GM21526 (cell line): ENCODE data around the gene CRYBG3.

Source experiments
- ATAC-seq: cut with Tn5 transposase; IDR thresholded peaks from one replicate; pipeline ENCODE4 v1.9.1; 2021; ENCODE audit warnings: moderate library complexity; ENCODE audit not compliant: unreplicated experiment, low FRiP score

Gene CRYBG3

GRCh38 chr3:97939401-97939800 lies 117.6 kb downstream of the CRYBG3 start:
- ATAC-seq = no peak

GRCh38 chr3:97940034-97940433 lies 118.2 kb downstream of the CRYBG3 start:
- no peak for ATAC-seq

GRCh38 chr3:97942801-97943546 lies 121.2 kb downstream of the CRYBG3 start:
- ATAC-seq = no peak

GRCh38 chr3:97948351-97949109 lies 126.7 kb downstream of the CRYBG3 start:
- ATAC-seq = no peak

GRCh38 chr3:97949110-97949485 lies 127.3 kb downstream of the CRYBG3 start:
- ATAC-seq = no peak

- no peak for ATAC-seq
Observed at GRCh38 chr3:97949743-97950142, 127.9 kb downstream of the CRYBG3 start.

GRCh38 chr3:97950360-97950759 lies 128.5 kb downstream of the CRYBG3 start:
- no peak for ATAC-seq

GRCh38 chr3:97952280-97952679 lies 130.5 kb downstream of the CRYBG3 start:
- ATAC-seq = no peak

- no peak for ATAC-seq
Observed at GRCh38 chr3:97952872-97953271, 131.1 kb downstream of the CRYBG3 start.

GRCh38 chr3:97954228-97954827 lies 132.5 kb downstream of the CRYBG3 start:
- ATAC-seq = no peak

- no peak for ATAC-seq
Observed at GRCh38 chr3:97956051-97956450, 134.2 kb downstream of the CRYBG3 start.

GRCh38 chr3:97957617-97958311 lies 136.0 kb downstream of the CRYBG3 start:
- ATAC-seq = no peak

GRCh38 chr3:97958396-97958795 lies 136.6 kb downstream of the CRYBG3 start:
- ATAC-seq = no peak

- no peak for ATAC-seq
Observed at GRCh38 chr3:97958796-97959195, 137.0 kb downstream of the CRYBG3 start.

- ATAC-seq = no peak
Observed at GRCh38 chr3:97959872-97960271, 138.1 kb downstream of the CRYBG3 start.

- no peak for ATAC-seq
Observed at GRCh38 chr3:97960551-97960950, 138.7 kb downstream of the CRYBG3 start.

GRCh38 chr3:97960993-97961766 lies 139.4 kb downstream of the CRYBG3 start:
- no peak for ATAC-seq

GRCh38 chr3:97967966-97968365 lies 146.2 kb downstream of the CRYBG3 start:
- no peak for ATAC-seq

- no peak for ATAC-seq
Observed at GRCh38 chr3:97968376-97968775, 146.6 kb downstream of the CRYBG3 start.

- no peak for ATAC-seq
Observed at GRCh38 chr3:97969541-97969940, 147.7 kb downstream of the CRYBG3 start.
